OCI-LY1 (cell line): ENCODE measurements around the gene PLK1.

Experiments
- H2AFZ ChIP-seq: fragments of 200-600 bp; sonication (generic), shearing (Covaris generic); 2 replicates; pipeline ENCODE4 v1.6.0; 2014; ENCODE audit warnings: antibody characterized with exemption, mild to moderate bottlenecking, low read length
- H3F3A ChIP-seq: fragments of 200-600 bp; sonication (generic), shearing (Covaris generic); 2 replicates; pipeline ENCODE4 v1.6.0; 2014; ENCODE audit warnings: mild to moderate bottlenecking, antibody characterized with exemption, low read length, moderate library complexity; ENCODE audit not compliant: insufficient read depth
- H3K27ac ChIP-seq: fragments of 200-600 bp; sonication (generic); 2 replicates; pipeline ENCODE4 v1.5.1; 2014; ENCODE audit warnings: low read length, mixed run types, mild to moderate bottlenecking, low read depth; ENCODE audit not compliant: poor library complexity, severe bottlenecking
- H3K27me3 ChIP-seq: fragments of 200-600 bp; sonication (generic); 2 replicates; pipeline ENCODE4 v1.6.0; 2014; ENCODE audit warnings: antibody characterized with exemption, mild to moderate bottlenecking, low read length, moderate library complexity; ENCODE audit not compliant: insufficient read depth
- H3K36me3 ChIP-seq: fragments of 200-600 bp; sonication (generic); 2 replicates; pipeline ENCODE4 v1.6.1; 2014; ENCODE audit warnings: mild to moderate bottlenecking, antibody characterized with exemption, low read length, moderate library complexity, mixed read lengths; ENCODE audit not compliant: insufficient read depth
- H3K4me1 ChIP-seq: fragments of 200-600 bp; sonication (generic); 2 replicates; pipeline ENCODE4 v1.5.1; 2014; ENCODE audit warnings: mild to moderate bottlenecking, low read length, moderate library complexity; ENCODE audit not compliant: insufficient read depth, severe bottlenecking
- H3K4me2 ChIP-seq: fragments of 200-600 bp; sonication (generic), shearing (Covaris generic); 2 replicates; pipeline ENCODE4 v1.6.1; 2014; ENCODE audit warnings: low read length
- H3K4me3 ChIP-seq: fragments of 200-600 bp; sonication (generic); 2 replicates; pipeline ENCODE4 v1.5.1; 2014; ENCODE audit warnings: low read length, low read depth, mild to moderate bottlenecking, mixed read lengths; ENCODE audit not compliant: poor library complexity, severe bottlenecking
- H3K79me2 ChIP-seq: fragments of 200-600 bp; shearing (Covaris generic); 2 replicates; pipeline ENCODE4 v1.6.1; 2016; ENCODE audit warnings: mixed run types, low read length, mixed read lengths; ENCODE audit not compliant: insufficient read depth
- H3K9ac ChIP-seq: fragments of 200-600 bp; sonication (generic), shearing (Covaris generic); 2 replicates; pipeline ENCODE4 v1.6.1; 2014; ENCODE audit warnings: mild to moderate bottlenecking, low read length, mixed read lengths
- H3K9me2 ChIP-seq: fragments of 200-600 bp; sonication (generic), shearing (Covaris generic); 2 replicates; pipeline ENCODE4 v1.6.1; 2014; ENCODE audit warnings: low read depth, mild to moderate bottlenecking, low read length, mixed read lengths
- H3K9me3 ChIP-seq: fragments of 200-600 bp; shearing (Covaris generic); 2 replicates; pipeline ENCODE4 v1.6.1; 2014; ENCODE audit warnings: low read length, mixed read lengths
- H4K20me1 ChIP-seq: fragments of 200-600 bp; sonication (generic), shearing (Covaris generic); 2 replicates; pipeline ENCODE4 v1.6.0; 2016; ENCODE audit warnings: mild to moderate bottlenecking, low read length; ENCODE audit not compliant: insufficient read depth
- CTCF ChIP-seq: fragments of 200-600 bp; sonication (generic), shearing (Covaris generic); IDR thresholded peaks from 2 replicates; pipeline ENCODE4 v1.5.1; 2017; ENCODE audit warnings: mild to moderate bottlenecking, antibody characterized with exemption, low read length, moderate library complexity, mixed read lengths
- EZH2 ChIP-seq: fragments of 200-600 bp; sonication (generic), shearing (Covaris generic); IDR thresholded peaks from 2 replicates; pipeline ENCODE4 v1.8.0; 2017; ENCODE audit warnings: borderline replicate concordance, mixed run types, mild to moderate bottlenecking, antibody characterized with exemption, low read length, moderate library complexity, mixed read lengths

Gene PLK1

GRCh38 chr16:23670137-23670776, 8.4 kb upstream of the PLK1 start:
- no peak overlapping the region for H3K4me2 ChIP-seq
- H3K79me2 ChIP-seq, result no peaks in the 10 kb centered on the region
- H3K4me3 ChIP-seq, result no peak overlapping the region
- no peaks in the 10 kb centered on the region for H3F3A ChIP-seq
- no peaks in the 10 kb centered on the region for H4K20me1 ChIP-seq
- no peak overlapping the region for H3K9ac ChIP-seq
- no peaks in the 10 kb centered on the region for H3K9me3 ChIP-seq
- H3K9me2 ChIP-seq, result no peaks in the 10 kb centered on the region
- peaks cover 55% of the 10 kb centered on the region for H3K36me3 ChIP-seq
- no peak overlapping the region for H3K27ac ChIP-seq
- H3K4me1 ChIP-seq, result no peaks in the 10 kb centered on the region
- TF ChIP-seq CTCF, result no peak
- TF ChIP-seq EZH2, result no peak
- H3K27me3 ChIP-seq, result no peaks in the 10 kb centered on the region
- no peak overlapping the region for H2AFZ ChIP-seq

GRCh38 chr16:23673971-23674614, 4.6 kb upstream of the PLK1 start:
- no peak for TF ChIP-seq CTCF
- no peak for TF ChIP-seq EZH2
- peaks cover 17% of the 10 kb centered on the region; the same call in 1 of the 2 replicates for H3K36me3 ChIP-seq
- H3K27me3 ChIP-seq, result no peaks in the 10 kb centered on the region
- H3K27ac ChIP-seq, result no peak overlapping the region
- peaks cover 8% of the 10 kb centered on the region for H3K4me1 ChIP-seq
- no peaks in the 10 kb centered on the region for H3K9me2 ChIP-seq
- H3K4me3 ChIP-seq, result no peak overlapping the region
- H3K4me2 ChIP-seq, result no peak overlapping the region
- H3K79me2 ChIP-seq, result peaks cover 2% of the 10 kb centered on the region
- no peaks in the 10 kb centered on the region for H3F3A ChIP-seq
- no peaks in the 10 kb centered on the region for H3K9me3 ChIP-seq
- no peak overlapping the region for H2AFZ ChIP-seq
- H4K20me1 ChIP-seq, result no peaks in the 10 kb centered on the region
- H3K9ac ChIP-seq, result no peak overlapping the region

- Histone ChIP-seq H3K4me3 (no peak overlapping the region), H3K27ac (peak overlapping the region; percentile 54), H3K9ac (no peak overlapping the region), H3K79me2 (peaks cover 26% of the 10 kb centered on the region), H3F3A (no peaks in the 10 kb centered on the region), H3K4me2 (no peak overlapping the region), H3K9me2 (no peaks in the 10 kb centered on the region), H4K20me1 (no peaks in the 10 kb centered on the region), H3K4me1 (peaks cover 27% of the 10 kb centered on the region), H3K27me3 (no peaks in the 10 kb centered on the region), H2AFZ (no peak overlapping the region), H3K9me3 (no peaks in the 10 kb centered on the region), H3K36me3 (peaks cover 32% of the 10 kb centered on the region)
- TF ChIP-seq CTCF, result no peak
- no peak for TF ChIP-seq EZH2
Measured at GRCh38 chr16:23676924-23677480, 1.7 kb upstream of the PLK1 start.
